Adrenal gland (tissue), 12 donors: Measurements from ENCODE around the gene NKAIN2. TPM values are rescaled to one million over a fixed set of nuclear protein-coding genes. Genes with fewer than 3 reads are reported as not detected.

ENCODE experiments used
- DNase-seq, 7 donors: peaks; one replicate each; pipeline ENCODE4 v3.0.0-alpha.2; 2019 to 2020
- H3K27ac ChIP-seq, 5 donors: fragments of 200-600 bp; sonication (generic) in 4 of 5; 1 replicate in 3 of 5; 2 replicates in 2 of 5; pipeline versions ENCODE4 v1.5.1 to v1.8.0; 2016 to 2020; ENCODE audit warnings: mild to moderate bottlenecking in 1 of 5
- H3K27me3 ChIP-seq: fragments of 200-600 bp; 2 replicates; pipeline ENCODE4 v1.8.0; 2021
- H3K36me3 ChIP-seq, 2 donors: fragments of 200-600 bp; replicated peaks in 1 of 2; 1 replicate in 1 of 2; 2 replicates in 1 of 2; pipeline versions ENCODE4 v1.5.1 to v1.8.0; 2018 to 2022
- H3K4me1 ChIP-seq, 2 donors: fragments of 200-600 bp; replicated peaks in 1 of 2; 1 replicate in 1 of 2; 2 replicates in 1 of 2; pipeline versions ENCODE4 v1.5.1 to v1.8.0; 2018 to 2021
- H3K4me3 ChIP-seq, 4 donors: fragments of 200-600 bp; sonication (generic) in 3 of 4; one replicate each; pipeline ENCODE4 v1.5.1; 2016 to 2018
- H3K9me3 ChIP-seq, 3 donors: fragments of 200-600 bp; sonication (generic) in 1 of 3; replicated peaks in 1 of 3; 1 replicate in 2 of 3; 2 replicates in 1 of 3; pipeline versions ENCODE4 v1.5.1 to v1.8.0; 2016 to 2021
- CTCF ChIP-seq, 6 experiments: fragments of 450-650 bp in 4 of 6; fragments of 200-600 bp in 2 of 6; sonication (generic) in 1 of 6; IDR thresholded peaks; 1 replicate in 5 of 6; 2 replicates in 1 of 6; pipeline versions ENCODE4 v1.5.1 to v1.8.0; 2016 to 2021; ENCODE audit warnings: antibody characterized with exemption in 6 of 6, mild to moderate bottlenecking in 2 of 6, moderate library complexity in 1 of 6
- POLR2A ChIP-seq, 2 donors: fragments of 450-650 bp; IDR thresholded peaks; one replicate each; pipeline ENCODE4 v1.6.1; 2017; ENCODE audit warnings: antibody characterized with exemption in 2 of 2, mild to moderate bottlenecking in 2 of 2, moderate library complexity in 1 of 2
- WGBS, 4 donors: extraction: QIAGEN DNeasy Blood & Tissue Kit in 2 of 4; methylation state at CpG; one replicate each; pipeline versions ENCODE4 v1.1.5 to v1.1.7; 2013 to 2017; 5-methylcytosine and 5-hydroxymethylcytosine counted together
- intact Hi-C, 2 donors: fragments of 100-400 bp; cut with DNase I; formaldehyde crosslinking; loops; one replicate each; pipeline versions ENCODE4 v1.14.1 to v1.15.0; 2022 to 2023
- polyA plus RNA-seq, 3 donors: library from polyadenylated mRNA; stranded (reverse); fragments of 200-250 nt in 2 of 3; fragments of 350-450 nt in 1 of 3; fragmentation: Illumina TruSeq in 1 of 3; extraction: RNeasy Lipid Tissue Mini Kit (QIAGEN cat#74804) in 1 of 3; gene quantifications; one replicate each; pipeline ENCODE4 v1.2.3, GENCODE V29; 2013 to 2014
- total RNA-seq, 9 donors: library from RNA; depleted of rRNA in 4 of 9; stranded (reverse); fragments of >200 nt in 4 of 9; fragments of 120-200 nt in 1 of 9; fragmentation: NEBNext Ultra II Directional in 1 of 9; extraction: Animal tissue kit (Norgen Biotek cat#: 25700) in 1 of 9; gene quantifications; one replicate each; pipeline versions ENCODE4 v1.1.0 to v1.2.4, GENCODE V29; 2013 to 2023
- donor health status: healthy with polysubstance abuse.
- donor health status: Bipolar disorder and iron deficiency.
- donor health status: DM: yes; HTN: yes; CAD: no.
- donor health status: DM: no; HTN: no; CAD: no.
- donor health status: DM: no; HTN: no; CAD: no.
- donor health status: DM: yes; HTN: yes; CAD: no.

Gene NKAIN2
- total and polyA plus RNA-seq, 12 donors: under 0.01 to 0.61 (median 0.23) TPM; not detected in 3

DNA sequence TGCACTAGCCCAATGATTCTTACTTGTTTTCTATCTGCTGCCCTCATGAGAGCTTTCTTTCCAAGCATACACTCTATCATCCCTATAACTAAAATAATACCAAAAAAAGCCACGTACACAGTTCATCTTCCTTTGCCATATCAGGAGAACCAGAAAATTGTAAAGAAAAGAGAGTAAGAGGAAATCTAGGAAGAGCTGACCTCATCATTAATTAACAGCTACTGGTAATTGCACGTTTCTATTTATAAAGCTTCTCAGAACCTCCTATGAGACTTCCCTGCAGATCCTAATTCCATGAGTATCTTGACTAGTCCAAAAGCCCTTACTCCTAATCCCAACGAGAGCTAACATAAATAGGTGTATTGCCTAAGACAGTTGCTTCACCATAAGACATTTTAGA lies 967.1 kb downstream of the NKAIN2 start:
- 63 to 70% (median 66%) methylated on average over 3 of the region's 3 CpGs for WGBS, 4 donors
- Histone ChIP-seq H3K9me3 (no peaks in the 10 kb centered on the region), H3K36me3 (no peaks in the 10 kb centered on the region), H3K4me3 (no peak overlapping the region), H3K4me1 (no peaks in the 10 kb centered on the region), H3K27ac (no peak overlapping the region), H3K27me3 (no peaks in the 10 kb centered on the region)
- intact Hi-C loops: no loop called here
- no peak for TF ChIP-seq POLR2A (IDR thresholded peaks at IDR 0.05)
- TF ChIP-seq CTCF (IDR thresholded peaks at IDR 0.05): no peak
- DNase-seq: no peak

- no peak for DNase-seq
- no peaks in the 10 kb centered on the region for H3K9me3 ChIP-seq
- TF ChIP-seq CTCF (IDR thresholded peaks at IDR 0.05): no peak
- no peak for TF ChIP-seq POLR2A (IDR thresholded peaks at IDR 0.05)
- no peak overlapping the region for H3K4me3 ChIP-seq
- H3K27ac ChIP-seq: no peak overlapping the region
- H3K27me3 ChIP-seq: no peaks in the 10 kb centered on the region
- no peaks in the 10 kb centered on the region for H3K36me3 ChIP-seq
- no peaks in the 10 kb centered on the region for H3K4me1 ChIP-seq
- intact Hi-C loops: no loop called here
- WGBS, 4 donors: 46 to 58% (median 50%) methylated on average over 3 of the region's 3 CpGs
These were observed 969.2 kb downstream of the NKAIN2 start for GRCh38 chr6:124772733-124773319.

DNA sequence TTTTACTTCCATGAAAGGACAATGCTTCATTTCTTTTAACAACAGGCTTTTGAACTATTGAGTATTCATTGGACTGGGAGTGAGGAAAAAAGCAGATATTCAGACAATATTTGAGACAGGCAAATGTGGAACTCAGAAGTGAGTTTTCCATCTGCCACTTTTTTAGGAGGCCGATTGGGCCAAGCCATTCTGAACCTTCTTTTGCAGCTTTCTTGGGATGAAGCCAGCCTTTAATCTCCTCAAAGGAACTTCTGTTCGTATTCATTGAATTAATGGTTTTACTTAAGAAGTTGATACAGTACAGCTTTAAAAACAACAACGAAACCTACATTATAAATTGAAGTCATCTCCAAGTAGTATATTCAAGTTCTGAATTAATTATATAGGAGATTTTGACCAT lies 971.5 kb downstream of the NKAIN2 start:
- Histone ChIP-seq H3K9me3 (no peaks in the 10 kb centered on the region), H3K36me3 (no peaks in the 10 kb centered on the region), H3K27ac (no peak overlapping the region), H3K4me3 (no peak overlapping the region), H3K27me3 (no peaks in the 10 kb centered on the region), H3K4me1 (no peaks in the 10 kb centered on the region)
- DNase-seq: no peak
- intact Hi-C loops: no loop called here
- 52 to 68% (median 61%) methylated on average over 3 of the region's 3 CpGs for WGBS, 4 donors
- TF ChIP-seq POLR2A (IDR thresholded peaks at IDR 0.05) (no peak), CTCF (IDR thresholded peaks at IDR 0.05) (no peak)

DNA sequence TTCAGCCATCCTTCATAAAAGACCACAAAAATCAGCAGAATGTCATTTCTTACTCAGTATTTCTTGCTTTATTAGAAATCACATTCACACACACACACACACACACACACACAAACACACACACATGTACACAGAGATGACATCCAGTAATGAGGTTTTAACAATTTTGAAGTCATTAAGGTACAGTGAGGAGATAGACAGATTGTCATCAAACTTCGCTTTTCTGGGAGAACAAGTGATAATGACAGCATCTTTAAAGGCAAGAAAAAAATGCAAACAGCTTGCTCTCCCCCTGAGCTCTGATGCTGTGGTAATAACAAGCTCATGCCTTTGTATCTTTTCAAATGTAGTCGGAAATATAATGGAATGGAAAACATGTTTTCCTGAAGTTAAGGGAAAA lies 974.2 kb downstream of the NKAIN2 start:
- H3K9me3 ChIP-seq: no peaks in the 10 kb centered on the region
- TF ChIP-seq CTCF (IDR thresholded peaks at IDR 0.05): no peak
- no peak for TF ChIP-seq POLR2A (IDR thresholded peaks at IDR 0.05)
- no peaks in the 10 kb centered on the region for H3K36me3 ChIP-seq
- WGBS, 4 donors: 72 to 84% (median 76%) methylated on average over 2 of the region's 2 CpGs
- H3K27ac ChIP-seq: no peak overlapping the region
- intact Hi-C loops: no loop called here
- DNase-seq: no peak
- no peaks in the 10 kb centered on the region for H3K4me1 ChIP-seq
- no peak overlapping the region for H3K4me3 ChIP-seq
- no peaks in the 10 kb centered on the region for H3K27me3 ChIP-seq
